Activated CD8-positive, alpha-beta T cell treated with anti-CD3 and anti-CD28 coated beads for 36 hours (primary cell): Measurements from ENCODE around the gene PACRG. TPM values are rescaled to one million over a fixed set of nuclear protein-coding genes. Genes with fewer than 3 reads are reported as not detected.

Experiments
- ATAC-seq: fragments of 200-7000 bp; cut with Tn5 transposase; one replicate; pipeline ENCODE4 v1.10.0; 2021; ENCODE audit warnings: mild to moderate bottlenecking, moderate library complexity
- CTCF ChIA-PET: fragments of 350-600 bp; sonication (Branson Sonifier 250); formaldehyde crosslinking; loops from one replicate; lab custom pipeline; 2021; ENCODE audit warnings: antibody characterized with exemption; lab: Charles Lee
- POLR2A ChIA-PET: fragments of 350-600 bp; sonication (Branson Sonifier 250); formaldehyde crosslinking; loops from one replicate; lab custom pipeline; 2021; ENCODE audit warnings: antibody characterized with exemption; lab: Charles Lee
- DNase-seq: peaks from one replicate; pipeline ENCODE4 v3.0.0-alpha.2; 2020
- H3K27ac Mint-ChIP-seq: one replicate; pipeline ENCODE4 v1.8.0; 2021; ENCODE audit warnings: mild to moderate bottlenecking, mixed read lengths
- H3K27me3 Mint-ChIP-seq: one replicate; pipeline ENCODE4 v1.8.0; 2021; ENCODE audit warnings: mixed read lengths
- H3K36me3 Mint-ChIP-seq: one replicate; pipeline ENCODE4 v1.8.0; 2021; ENCODE audit warnings: low read depth, mixed read lengths
- H3K4me1 Mint-ChIP-seq: one replicate; pipeline ENCODE4 v1.8.0; 2021; ENCODE audit warnings: low read depth, mixed read lengths
- H3K4me3 Mint-ChIP-seq: one replicate; pipeline ENCODE4 v1.8.0; 2021; ENCODE audit warnings: mild to moderate bottlenecking, moderate library complexity, mixed read lengths
- H3K9me3 Mint-ChIP-seq: one replicate; pipeline ENCODE4 v1.8.0; 2021; ENCODE audit warnings: mixed read lengths
- CTCF ChIP-seq: fragments of 200-600 bp; IDR thresholded peaks from one replicate; pipeline ENCODE4 v1.8.0; 2022; ENCODE audit warnings: antibody characterized with exemption, mild to moderate bottlenecking
- intact Hi-C: fragments of 100-400 bp; cut with micrococcal nuclease; formaldehyde crosslinking; loops from one replicate; pipeline ENCODE4 v1.10.0; 2022
- total RNA-seq, 2 experiments: library from RNA; stranded (reverse); gene quantifications; one replicate each; pipeline ENCODE4 v1.2.3, GENCODE V29; 2021

PACRG gene
- total RNA-seq, 2 experiments from 2014 or later, result not detected

- intact Hi-C loops, result no loop called here
- no peak for TF ChIP-seq CTCF
- DNase-seq, result no peak
- no peaks in the 10 kb centered on the region for H3K36me3 Mint-ChIP-seq
- no peaks in the 10 kb centered on the region for H3K4me1 Mint-ChIP-seq
- no peaks in the 10 kb centered on the region for H3K9me3 Mint-ChIP-seq
- no peak overlapping the region for H3K4me3 Mint-ChIP-seq
- H3K27me3 Mint-ChIP-seq, result no peaks in the 10 kb centered on the region
- CTCF ChIA-PET, result no interaction called here
- ATAC-seq, result no peak
- no peak overlapping the region for H3K27ac Mint-ChIP-seq
- POLR2A ChIA-PET, result no interaction called here
These were observed 38.9 kb upstream of the PACRG start for GRCh38 chr6:162688751-162689345.

- H3K27me3 Mint-ChIP-seq, result no peaks in the 10 kb centered on the region
- H3K4me1 Mint-ChIP-seq, result no peaks in the 10 kb centered on the region
- H3K9me3 Mint-ChIP-seq, result no peaks in the 10 kb centered on the region
- ChIA-PET CTCF (no interaction called here), POLR2A (no interaction called here)
- TF ChIP-seq CTCF, result no peak
- no peak overlapping the region for H3K27ac Mint-ChIP-seq
- intact Hi-C loops, result no loop called here
- no peak overlapping the region for H3K4me3 Mint-ChIP-seq
- no peak for DNase-seq
- ATAC-seq, result no peak
- H3K36me3 Mint-ChIP-seq, result no peaks in the 10 kb centered on the region
These were observed 37.6 kb upstream of the PACRG start for GRCh38 chr6:162690158-162690557.

GRCh38 chr6:162697872-162698403, 29.8 kb upstream of the PACRG start:
- POLR2A ChIA-PET, result no interaction called here
- H3K4me1 Mint-ChIP-seq, result no peaks in the 10 kb centered on the region
- intact Hi-C loops, result no loop called here
- TF ChIP-seq CTCF, result no peak
- H3K9me3 Mint-ChIP-seq, result no peaks in the 10 kb centered on the region
- DNase-seq, result no peak
- no peaks in the 10 kb centered on the region for H3K36me3 Mint-ChIP-seq
- no peaks in the 10 kb centered on the region for H3K27me3 Mint-ChIP-seq
- no peak for ATAC-seq
- CTCF ChIA-PET, result no interaction called here
- H3K4me3 Mint-ChIP-seq, result no peak overlapping the region
- no peak overlapping the region for H3K27ac Mint-ChIP-seq

- Mint-ChIP-seq H3K9me3 (no peaks in the 10 kb centered on the region), H3K4me1 (no peaks in the 10 kb centered on the region), H3K4me3 (no peak overlapping the region), H3K27me3 (no peaks in the 10 kb centered on the region), H3K27ac (no peak overlapping the region), H3K36me3 (no peaks in the 10 kb centered on the region)
- intact Hi-C loops, result no loop called here
- POLR2A ChIA-PET, result no interaction called here
- no peak for TF ChIP-seq CTCF
- CTCF ChIA-PET, result no interaction called here
- no peak for DNase-seq
- no peak for ATAC-seq
These were observed 29.3 kb upstream of the PACRG start for GRCh38 chr6:162698440-162698839.

- no peaks in the 10 kb centered on the region for H3K4me1 Mint-ChIP-seq
- H3K4me3 Mint-ChIP-seq, result no peak overlapping the region
- ATAC-seq, result no peak
- intact Hi-C loops, result no loop called here
- DNase-seq, result no peak
- no peak overlapping the region for H3K27ac Mint-ChIP-seq
- ChIA-PET POLR2A (no interaction called here), CTCF (no interaction called here)
- TF ChIP-seq CTCF, result no peak
- H3K9me3 Mint-ChIP-seq, result no peaks in the 10 kb centered on the region
- no peaks in the 10 kb centered on the region for H3K27me3 Mint-ChIP-seq
- no peaks in the 10 kb centered on the region for H3K36me3 Mint-ChIP-seq
These were observed 27.8 kb upstream of the PACRG start for GRCh38 chr6:162699961-162700360.
